Measurements from ENCODE around the gene TRPM4.
"Not testable (repeated sequence)": the region's sequence is repeated elsewhere in the genome, so short reads cannot be mapped to it uniquely, and the experiment has no call there.

Gene TRPM4

DNA sequence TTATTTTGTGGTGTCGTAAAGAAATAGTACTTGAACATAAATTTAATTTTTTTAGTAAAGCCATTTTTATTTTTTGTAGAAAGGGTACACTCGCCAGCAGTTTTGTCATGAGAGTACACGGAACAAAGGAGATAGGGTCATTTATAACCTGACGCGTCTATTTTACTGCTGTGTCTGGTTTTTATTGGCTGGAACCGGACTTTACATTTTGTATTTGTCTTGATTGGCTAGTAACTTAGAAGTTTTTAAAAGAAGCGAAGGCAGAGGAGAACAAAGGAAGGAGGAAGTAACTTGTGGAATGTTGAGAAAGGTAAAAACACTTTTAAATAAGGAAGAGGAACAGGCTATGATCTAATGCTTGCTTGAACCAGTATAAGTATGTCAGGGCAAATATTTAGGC lies 43.5 kb downstream of the TRPM4 start:
- H3K27me3 Mint-ChIP-seq (ENCODE audit: low read depth): no peaks in the 10 kb centered on the region
- DNase-seq (ENCODE audit: low spot score): no peak
- H3K27ac Mint-ChIP-seq: no peak overlapping the region
- H3K36me3 Mint-ChIP-seq (ENCODE audit: low read depth): no peaks in the 10 kb centered on the region
- H3K4me1 Mint-ChIP-seq (ENCODE audit: low read depth): peaks cover 9% of the 10 kb centered on the region
- no peaks in the 10 kb centered on the region for H3K9me3 Mint-ChIP-seq
- H3K4me3 Mint-ChIP-seq: no peak overlapping the region

DNA sequence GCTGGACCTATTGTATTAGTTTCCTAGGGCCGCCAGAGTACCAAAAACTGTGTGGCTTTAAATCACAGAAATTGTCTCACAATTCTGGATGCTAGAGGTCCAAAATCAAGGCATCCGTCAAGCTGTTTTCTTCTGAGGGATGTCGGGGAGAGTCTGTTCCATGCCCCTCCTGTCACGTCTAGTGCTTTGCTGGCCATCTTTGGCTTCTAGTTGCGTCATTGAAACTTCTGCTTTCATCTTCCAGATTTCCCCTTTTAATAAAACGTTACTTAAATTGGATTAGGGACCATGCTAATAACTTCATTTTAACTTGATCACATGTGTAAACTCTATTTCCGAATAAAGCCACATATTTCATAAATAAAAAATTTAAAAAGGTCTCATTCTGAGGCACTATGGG lies 47.5 kb downstream of the TRPM4 start:
- Mint-ChIP-seq H3K4me1 (ENCODE audit: low read depth) (peaks cover 7% of the 10 kb centered on the region), H3K9me3 (no peaks in the 10 kb centered on the region), H3K4me3 (no peak overlapping the region), H3K27ac (no peak overlapping the region), H3K27me3 (ENCODE audit: low read depth) (no peaks in the 10 kb centered on the region), H3K36me3 (ENCODE audit: low read depth) (no peaks in the 10 kb centered on the region)
- no peak for DNase-seq (ENCODE audit: low spot score)

DNA sequence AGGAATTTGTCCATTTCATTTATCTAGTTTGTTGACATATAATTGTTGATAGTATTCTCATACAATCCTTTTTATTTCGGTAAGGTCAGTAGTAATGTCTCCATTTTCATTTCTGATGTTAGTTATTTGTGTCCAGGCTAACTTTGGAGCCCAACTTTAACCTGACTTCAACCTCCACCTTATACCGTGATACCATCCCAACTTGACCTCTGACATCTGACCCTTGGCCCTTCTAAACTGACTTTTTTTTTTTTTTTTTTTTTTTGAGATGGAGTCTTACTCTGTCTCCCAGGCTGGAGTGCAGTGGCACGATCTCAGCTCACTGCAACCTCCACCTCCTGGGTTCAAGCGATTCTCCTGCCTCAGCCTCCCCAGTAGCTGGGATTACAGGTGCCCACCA lies 51.9 kb downstream of the TRPM4 start:
- H3K36me3 Mint-ChIP-seq (ENCODE audit: low read depth); H3K27ac Mint-ChIP-seq; H3K27me3 Mint-ChIP-seq (ENCODE audit: low read depth); H3K9me3 Mint-ChIP-seq; DNase-seq (ENCODE audit: low spot score); H3K4me3 Mint-ChIP-seq: not testable (repeated sequence)
- H3K4me1 Mint-ChIP-seq (ENCODE audit: low read depth): peaks cover 10% of the 10 kb centered on the region

DNA sequence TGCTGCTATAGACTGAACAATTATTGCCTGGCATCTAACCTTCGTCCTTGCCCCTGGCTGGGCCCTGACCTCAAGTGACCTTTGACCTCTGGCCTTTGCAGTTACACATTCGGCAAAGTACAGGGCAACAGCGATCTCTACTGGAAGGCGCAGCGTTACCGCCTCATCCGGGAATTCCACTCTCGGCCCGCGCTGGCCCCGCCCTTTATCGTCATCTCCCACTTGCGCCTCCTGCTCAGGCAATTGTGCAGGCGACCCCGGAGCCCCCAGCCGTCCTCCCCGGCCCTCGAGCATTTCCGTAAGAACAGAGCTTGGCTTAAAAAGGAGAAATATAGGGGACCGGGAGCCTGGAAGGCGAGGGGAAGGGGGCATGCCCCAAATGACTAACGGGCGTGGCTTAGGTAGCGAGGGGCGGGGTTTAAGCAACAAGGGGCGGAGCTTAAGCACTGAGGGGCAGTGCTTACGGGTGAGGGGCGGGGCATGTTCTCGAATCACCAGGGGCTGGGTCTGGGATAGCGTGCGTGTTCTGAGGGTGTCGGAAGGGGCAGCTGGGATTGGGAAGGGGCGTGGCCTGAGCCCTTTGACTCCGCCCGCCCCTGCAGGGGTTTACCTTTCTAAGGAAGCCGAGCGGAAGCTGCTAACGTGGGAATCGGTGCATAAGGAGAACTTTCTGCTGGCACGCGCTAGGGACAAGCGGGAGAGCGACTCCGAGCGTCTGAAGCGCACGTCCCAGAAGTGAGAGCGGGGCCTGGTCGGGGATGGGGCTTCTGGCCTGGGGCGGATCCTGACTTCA lies 52.7 kb downstream of the TRPM4 start:
- Mint-ChIP-seq H3K4me1 (ENCODE audit: low read depth) (peaks cover 10% of the 10 kb centered on the region), H3K4me3 (peak overlapping the region; percentile 58), H3K36me3 (ENCODE audit: low read depth) (no peaks in the 10 kb centered on the region), H3K9me3 (no peaks in the 10 kb centered on the region), H3K27ac (peak overlapping the region; percentile 49), H3K27me3 (ENCODE audit: low read depth) (no peaks in the 10 kb centered on the region)
- peak; percentile 30 for DNase-seq (ENCODE audit: low spot score)

DNA sequence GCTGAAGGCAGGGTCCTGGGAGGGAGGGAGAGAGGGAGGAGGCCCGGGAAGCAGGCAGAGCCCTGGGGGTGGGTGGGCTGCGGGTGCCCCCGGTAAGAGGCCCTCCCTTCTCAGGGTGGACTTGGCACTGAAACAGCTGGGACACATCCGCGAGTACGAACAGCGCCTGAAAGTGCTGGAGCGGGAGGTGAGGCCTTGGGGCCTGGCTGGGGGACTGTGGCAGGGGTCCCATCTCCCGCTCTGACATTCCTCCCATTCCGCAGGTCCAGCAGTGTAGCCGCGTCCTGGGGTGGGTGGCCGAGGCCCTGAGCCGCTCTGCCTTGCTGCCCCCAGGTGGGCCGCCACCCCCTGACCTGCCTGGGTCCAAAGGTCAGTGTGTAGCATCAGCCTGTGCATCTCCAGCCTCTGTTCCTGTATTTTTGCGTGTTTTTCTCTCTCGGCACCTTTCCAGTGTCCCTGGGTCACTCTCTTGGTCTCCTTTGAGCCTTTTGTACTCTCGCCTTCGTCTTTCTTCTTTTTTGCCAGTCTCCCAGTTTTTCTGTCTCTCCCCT lies 53.4 kb downstream of the TRPM4 start:
- Mint-ChIP-seq H3K27ac (no peak overlapping the region), H3K4me3 (no peak overlapping the region)

DNA sequence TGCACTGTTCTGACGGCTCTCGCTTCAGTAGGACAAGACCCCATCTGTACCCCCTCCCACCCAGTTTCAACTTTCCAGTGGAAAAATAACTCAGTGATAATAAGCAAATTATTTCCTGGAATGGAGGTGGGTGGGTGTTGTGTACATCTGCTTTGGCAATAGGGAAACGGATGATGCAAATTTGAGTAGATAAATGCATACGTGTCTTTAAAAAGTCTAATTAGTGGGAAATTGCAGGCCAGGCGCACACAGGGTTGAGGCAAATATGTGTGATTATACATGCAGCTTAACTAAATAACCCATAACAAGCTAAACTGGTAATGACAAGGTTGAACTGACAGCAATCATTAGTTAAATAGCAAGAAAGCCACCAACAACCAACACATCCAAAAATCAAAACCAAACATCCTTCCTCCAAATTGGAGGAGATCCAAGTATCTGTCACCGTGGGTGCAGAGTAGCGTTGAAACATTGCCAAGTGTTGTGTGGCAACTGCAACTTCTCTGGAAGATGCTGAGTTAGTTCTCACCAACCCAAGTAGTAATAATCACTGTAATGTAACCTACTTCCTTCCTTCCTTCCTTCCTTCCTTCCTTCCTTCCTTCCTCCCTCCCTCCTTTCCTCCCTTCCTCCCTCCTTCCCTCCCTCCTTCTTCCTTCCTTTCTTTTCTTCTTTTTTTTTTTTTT lies 54.6 kb downstream of the TRPM4 start:
- no peaks in the 10 kb centered on the region for H3K9me3 Mint-ChIP-seq
- peaks cover 10% of the 10 kb centered on the region for H3K4me1 Mint-ChIP-seq (ENCODE audit: low read depth)
- H3K36me3 Mint-ChIP-seq (ENCODE audit: low read depth): no peaks in the 10 kb centered on the region
- no peak for DNase-seq (ENCODE audit: low spot score)
- H3K27me3 Mint-ChIP-seq (ENCODE audit: low read depth): no peaks in the 10 kb centered on the region
- no peak overlapping the region for H3K4me3 Mint-ChIP-seq
- no peak overlapping the region for H3K27ac Mint-ChIP-seq

More for the DNA sequence above, 53.4 kb downstream of the TRPM4 start:
- Mint-ChIP-seq H3K9me3 (no peaks in the 10 kb centered on the region), H3K36me3 (ENCODE audit: low read depth) (no peaks in the 10 kb centered on the region), H3K4me1 (ENCODE audit: low read depth) (peaks cover 10% of the 10 kb centered on the region), H3K27me3 (ENCODE audit: low read depth) (no peaks in the 10 kb centered on the region)
- DNase-seq (ENCODE audit: low spot score): no peak

DNA sequence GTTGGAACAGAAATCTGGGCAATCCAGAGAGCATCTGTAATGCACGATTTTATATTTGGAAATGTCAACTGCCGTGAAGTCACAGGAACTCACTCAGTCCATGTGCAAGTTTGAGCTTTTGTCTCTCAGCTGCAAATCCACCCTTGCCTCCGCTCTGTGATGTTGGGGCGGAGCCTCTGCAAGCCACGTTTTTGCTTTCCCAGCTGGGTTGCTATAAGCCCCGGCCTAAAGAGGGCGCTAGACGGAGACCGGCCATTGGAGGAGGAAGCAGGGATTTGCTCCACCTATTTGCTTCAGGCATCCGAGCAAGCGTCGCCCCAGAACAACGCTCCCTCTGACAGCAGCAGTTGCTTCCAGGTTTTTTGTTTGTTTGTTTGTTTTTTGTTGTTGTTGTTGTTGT lies 56.2 kb downstream of the TRPM4 start:
- H3K27ac Mint-ChIP-seq: no peak overlapping the region
- H3K4me3 Mint-ChIP-seq: no peak overlapping the region
- H3K36me3 Mint-ChIP-seq (ENCODE audit: low read depth): no peaks in the 10 kb centered on the region
- H3K9me3 Mint-ChIP-seq: no peaks in the 10 kb centered on the region
- no peak for DNase-seq (ENCODE audit: low spot score)
- peaks cover 5% of the 10 kb centered on the region for H3K4me1 Mint-ChIP-seq (ENCODE audit: low read depth)
- no peaks in the 10 kb centered on the region for H3K27me3 Mint-ChIP-seq (ENCODE audit: low read depth)

DNA sequence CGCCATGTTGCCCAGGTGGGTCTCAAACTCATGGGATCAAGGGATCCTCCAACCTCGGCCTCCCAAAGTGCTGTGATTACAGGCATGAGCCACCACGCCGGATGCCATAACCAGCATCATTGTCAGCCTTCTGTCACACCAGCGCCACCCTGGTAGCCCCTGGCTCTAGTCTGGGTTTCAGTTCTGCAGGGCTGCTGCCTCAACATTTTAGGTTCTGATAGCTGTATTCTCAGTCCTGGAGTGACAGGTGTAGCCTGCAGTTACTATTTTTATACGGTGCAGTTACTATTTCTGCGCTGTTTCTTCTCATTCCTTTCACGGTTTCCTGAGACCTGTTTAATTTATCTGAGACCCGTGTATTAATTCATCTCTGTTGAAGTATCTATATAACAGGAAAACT lies 57.1 kb downstream of the TRPM4 start:
- H3K4me1 Mint-ChIP-seq (ENCODE audit: low read depth): peaks cover 5% of the 10 kb centered on the region
- H3K4me3 Mint-ChIP-seq: no peak overlapping the region
- no peaks in the 10 kb centered on the region for H3K9me3 Mint-ChIP-seq
- DNase-seq (ENCODE audit: low spot score): no peak
- H3K27me3 Mint-ChIP-seq (ENCODE audit: low read depth): peaks cover 1% of the 10 kb centered on the region
- no peak overlapping the region for H3K27ac Mint-ChIP-seq
- no peaks in the 10 kb centered on the region for H3K36me3 Mint-ChIP-seq (ENCODE audit: low read depth)

DNA sequence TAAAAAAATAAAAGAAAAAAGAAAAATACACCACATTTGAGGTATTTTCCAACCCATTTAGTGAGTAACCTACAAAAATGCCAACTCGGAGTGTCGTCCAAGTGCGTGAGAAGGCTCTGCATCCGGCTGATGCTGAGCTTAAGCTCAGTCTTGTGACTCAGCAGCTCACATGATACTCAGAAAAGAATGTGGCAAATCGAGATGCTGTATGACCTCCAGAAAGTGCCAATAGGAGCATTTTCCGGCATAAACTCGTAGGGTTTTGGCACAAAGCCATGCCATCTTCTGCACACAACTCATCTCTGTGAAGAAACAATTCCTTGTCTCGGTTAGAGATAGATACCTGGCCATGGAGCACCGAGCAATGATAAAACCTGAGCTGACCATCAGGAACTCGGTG lies 58.5 kb downstream of the TRPM4 start:
- no peak overlapping the region for H3K27ac Mint-ChIP-seq

DNA sequence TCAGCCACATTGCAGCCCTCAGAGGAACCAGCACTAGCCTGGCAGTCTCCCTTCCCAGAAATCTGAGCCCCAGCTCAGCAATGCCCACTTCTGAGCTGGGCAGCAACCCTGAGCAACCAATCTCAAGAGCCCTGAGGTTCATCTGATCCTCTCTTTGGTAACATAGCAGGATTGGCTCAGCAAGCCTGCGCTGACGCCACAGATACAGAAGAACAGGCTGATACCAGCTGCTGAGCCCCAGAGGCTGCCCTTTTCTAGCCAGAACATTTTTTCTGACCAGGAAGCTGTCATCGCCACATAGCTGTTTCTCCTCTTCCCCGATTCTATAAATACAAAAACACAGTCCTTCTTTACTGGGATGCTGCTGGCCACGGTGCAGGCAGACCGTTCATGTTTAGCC lies 59.8 kb downstream of the TRPM4 start:
- no peaks in the 10 kb centered on the region for H3K4me1 Mint-ChIP-seq (ENCODE audit: low read depth)
- no peaks in the 10 kb centered on the region for H3K9me3 Mint-ChIP-seq

More for the DNA sequence above, 58.5 kb downstream of the TRPM4 start:
- H3K4me3 Mint-ChIP-seq: no peak overlapping the region
- H3K4me1 Mint-ChIP-seq (ENCODE audit: low read depth): peaks cover 4% of the 10 kb centered on the region
- H3K9me3 Mint-ChIP-seq: no peaks in the 10 kb centered on the region
- peaks cover 2% of the 10 kb centered on the region for H3K27me3 Mint-ChIP-seq (ENCODE audit: low read depth)
- H3K36me3 Mint-ChIP-seq (ENCODE audit: low read depth): no peaks in the 10 kb centered on the region
- no peak for DNase-seq (ENCODE audit: low spot score)

DNA sequence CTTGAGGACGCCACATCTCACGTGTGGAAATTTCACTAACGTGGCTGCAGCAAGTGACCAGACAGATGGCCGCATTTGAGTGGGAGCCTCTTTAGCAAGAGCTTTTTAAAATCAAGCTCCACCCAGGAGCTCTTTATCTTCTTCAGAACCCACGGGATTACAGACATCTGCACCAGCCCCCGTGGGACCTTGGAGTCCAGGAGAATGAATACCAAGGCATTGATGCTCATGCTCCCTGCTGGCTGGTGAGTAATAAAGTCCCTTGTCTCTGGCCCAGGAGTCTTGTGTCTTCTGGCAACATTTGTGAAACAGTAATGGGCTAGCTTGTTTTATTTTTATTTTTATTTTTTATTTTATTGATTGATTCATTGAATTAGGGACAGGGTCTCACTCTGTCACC lies 64.4 kb downstream of the TRPM4 start:
- no peak for DNase-seq (ENCODE audit: low spot score)
- Mint-ChIP-seq H3K4me1 (ENCODE audit: low read depth) (peaks cover 8% of the 10 kb centered on the region), H3K27ac (no peak overlapping the region), H3K9me3 (no peaks in the 10 kb centered on the region), H3K27me3 (ENCODE audit: low read depth) (peaks cover 4% of the 10 kb centered on the region), H3K36me3 (ENCODE audit: low read depth) (no peaks in the 10 kb centered on the region), H3K4me3 (no peak overlapping the region)

More for the DNA sequence above, 59.8 kb downstream of the TRPM4 start:
- DNase-seq (ENCODE audit: low spot score): no peak
- H3K36me3 Mint-ChIP-seq (ENCODE audit: low read depth): no peaks in the 10 kb centered on the region
- peaks cover 2% of the 10 kb centered on the region for H3K27me3 Mint-ChIP-seq (ENCODE audit: low read depth)
- H3K4me3 Mint-ChIP-seq: no peak overlapping the region
- no peak overlapping the region for H3K27ac Mint-ChIP-seq

DNA sequence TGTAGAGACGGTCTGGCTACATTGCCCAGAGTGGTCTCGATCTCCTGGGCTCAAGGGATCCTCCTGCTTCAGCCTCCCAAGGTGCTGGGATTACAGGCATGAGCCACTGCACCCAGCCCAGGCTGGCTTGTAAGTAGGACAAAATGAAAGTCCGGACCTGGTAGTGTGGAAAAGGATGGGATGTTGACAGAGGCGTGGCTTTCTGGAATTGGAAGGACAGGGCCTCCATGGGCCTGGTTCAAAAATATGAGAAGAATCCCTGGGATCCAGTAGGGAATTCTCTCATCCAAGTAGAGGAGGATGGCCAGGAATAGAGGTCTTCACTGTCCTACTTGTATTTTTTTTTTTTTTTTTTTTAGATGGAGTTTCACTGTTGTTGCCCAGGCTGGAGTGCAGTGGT lies 64.9 kb downstream of the TRPM4 start:
- Mint-ChIP-seq H3K27ac (no peak overlapping the region), H3K4me3 (no peak overlapping the region), H3K4me1 (ENCODE audit: low read depth) (peaks cover 8% of the 10 kb centered on the region), H3K9me3 (no peaks in the 10 kb centered on the region), H3K27me3 (ENCODE audit: low read depth) (peaks cover 4% of the 10 kb centered on the region), H3K36me3 (ENCODE audit: low read depth) (no peaks in the 10 kb centered on the region)
- no peak for DNase-seq (ENCODE audit: low spot score)

DNA sequence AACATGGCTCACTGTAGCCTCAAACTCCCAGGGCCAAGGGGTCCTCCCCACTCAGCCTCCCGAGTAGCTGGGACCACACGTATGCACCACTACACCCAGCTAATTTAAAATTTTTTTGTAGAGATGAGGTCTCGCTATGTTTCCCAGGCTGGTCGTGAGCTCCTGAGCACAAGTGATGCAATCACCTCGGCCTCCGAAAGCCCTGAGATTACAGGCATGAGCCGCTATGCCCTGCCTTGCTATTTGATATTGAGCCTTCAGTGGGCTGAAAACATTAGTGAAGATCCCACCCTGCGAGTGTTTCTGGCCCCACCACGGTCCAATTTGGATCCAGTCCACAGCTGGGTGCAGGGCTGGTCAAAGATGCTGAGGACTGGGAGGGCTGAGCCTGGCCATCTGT lies 65.9 kb downstream of the TRPM4 start:
- H3K27ac Mint-ChIP-seq: no peak overlapping the region
- no peak for DNase-seq (ENCODE audit: low spot score)
- peaks cover 4% of the 10 kb centered on the region for H3K27me3 Mint-ChIP-seq (ENCODE audit: low read depth)
- no peaks in the 10 kb centered on the region for H3K36me3 Mint-ChIP-seq (ENCODE audit: low read depth)
- no peaks in the 10 kb centered on the region for H3K9me3 Mint-ChIP-seq
- no peak overlapping the region for H3K4me3 Mint-ChIP-seq
- H3K4me1 Mint-ChIP-seq (ENCODE audit: low read depth): peaks cover 8% of the 10 kb centered on the region

DNA sequence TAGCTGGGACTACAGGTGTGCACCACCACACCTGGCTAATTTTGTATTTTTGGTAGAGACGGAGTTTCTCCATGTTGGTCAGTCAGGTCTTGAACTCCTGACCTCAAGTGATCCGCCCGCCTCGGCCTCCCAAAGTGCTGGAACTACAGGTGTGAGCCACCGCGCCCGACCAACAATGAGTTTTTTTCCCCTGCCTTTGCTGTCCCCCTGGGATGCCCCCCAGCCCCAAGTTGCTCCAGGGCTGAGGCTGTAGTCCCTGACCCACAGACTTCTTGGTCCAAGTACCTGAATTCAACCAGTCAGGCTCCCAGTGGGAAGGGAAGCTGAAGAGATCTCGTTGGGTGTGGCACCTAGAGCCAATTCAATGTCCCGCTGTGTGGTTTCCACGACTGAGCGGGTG lies 66.8 kb downstream of the TRPM4 start:
- H3K9me3 Mint-ChIP-seq; H3K27ac Mint-ChIP-seq; H3K4me1 Mint-ChIP-seq (ENCODE audit: low read depth); H3K36me3 Mint-ChIP-seq (ENCODE audit: low read depth); H3K4me3 Mint-ChIP-seq; H3K27me3 Mint-ChIP-seq (ENCODE audit: low read depth); DNase-seq (ENCODE audit: low spot score): not testable (repeated sequence)

Data from T-helper 2 cell treated with Interferon-gamma antibody and Interleukin-4, amounts not matched to agents 5 μg/mL and 100 μg/mL, for 36 hours (primary cell).